Hematopoietic multipotent progenitor cell treated with erythropoietin and hydrocortisone succinate and interleukin-3 and kit ligand, for 8 days (in vitro differentiated cells): ENCODE results near the gene COL13A1.
A peak's percentile ranks its signal among the peaks of the same experiment; 100 is the strongest.

Experiments
- DNase-seq: peaks from one replicate; pipeline ENCODE4 v3.0.0-alpha.2; 2015

COL13A1 gene

GRCh38 chr10:69848454-69848853, 46.7 kb downstream of the COL13A1 start:
- no peak for DNase-seq

- no peak for DNase-seq
These were observed 48.1 kb downstream of the COL13A1 start for GRCh38 chr10:69849825-69850224.

GRCh38 chr10:69850440-69850839, 48.7 kb downstream of the COL13A1 start:
- DNase-seq: no peak

- no peak for DNase-seq
These were observed 49.6 kb downstream of the COL13A1 start for GRCh38 chr10:69851306-69851705.

GRCh38 chr10:69853064-69853463, 51.4 kb downstream of the COL13A1 start:
- no peak for DNase-seq

- no peak for DNase-seq
These were observed 53.0 kb downstream of the COL13A1 start for GRCh38 chr10:69854511-69855345.

GRCh38 chr10:69855346-69856111, 53.8 kb downstream of the COL13A1 start:
- no peak for DNase-seq

GRCh38 chr10:69856601-69857166, 55.0 kb downstream of the COL13A1 start:
- DNase-seq: no peak

GRCh38 chr10:69858201-69858600, 56.5 kb downstream of the COL13A1 start:
- no peak for DNase-seq

GRCh38 chr10:69860271-69860670, 58.6 kb downstream of the COL13A1 start:
- no peak for DNase-seq

GRCh38 chr10:69861251-69862240, 59.8 kb downstream of the COL13A1 start:
- peak; percentile 49 for DNase-seq

- DNase-seq: no peak
These were observed 61.3 kb downstream of the COL13A1 start for GRCh38 chr10:69862882-69863530.

GRCh38 chr10:69863580-69863979, 61.9 kb downstream of the COL13A1 start:
- DNase-seq: no peak

- DNase-seq: no peak
These were observed 62.6 kb downstream of the COL13A1 start for GRCh38 chr10:69864321-69864720.

- DNase-seq: no peak
These were observed 63.7 kb downstream of the COL13A1 start for GRCh38 chr10:69865450-69865849.

- DNase-seq: no peak
These were observed 64.6 kb downstream of the COL13A1 start for GRCh38 chr10:69866246-69866687.

- DNase-seq: no peak
These were observed 65.2 kb downstream of the COL13A1 start for GRCh38 chr10:69866688-69867461.

GRCh38 chr10:69867699-69868558, 66.2 kb downstream of the COL13A1 start:
- DNase-seq: no peak

GRCh38 chr10:69868821-69869220, 67.1 kb downstream of the COL13A1 start:
- DNase-seq: no peak
